Transverse colon (tissue), 4 donors: ENCODE data around the gene CDKAL1. TPM values are rescaled to one million over a fixed set of nuclear protein-coding genes. Genes with fewer than 3 reads are reported as not detected.

Experiments
- DNase-seq: peaks from one replicate; pipeline ENCODE4 v3.0.0-alpha.2; 2019
- H3K27ac ChIP-seq, 4 donors: fragments of 200-600 bp; sonication (generic); 2 replicates each; pipeline ENCODE4 v1.5.1; 2016 to 2018; ENCODE audit warnings: inconsistent platforms in 4 of 4
- H3K27me3 ChIP-seq: fragments of 200-600 bp; sonication (generic); 2 replicates; pipeline ENCODE4 v1.5.1; 2017; ENCODE audit warnings: inconsistent platforms
- H3K36me3 ChIP-seq, 4 donors: fragments of 200-600 bp; sonication (generic); 2 replicates each; pipeline ENCODE4 v1.5.1; 2017 to 2019; ENCODE audit warnings: inconsistent platforms in 4 of 4
- H3K4me1 ChIP-seq, 4 donors: fragments of 200-600 bp; sonication (generic); 2 replicates each; pipeline ENCODE4 v1.5.1; 2017 to 2020; ENCODE audit warnings: inconsistent platforms in 4 of 4
- H3K4me3 ChIP-seq, 4 donors: fragments of 200-600 bp; sonication (generic); 1 replicate in 1 of 4; 2 replicates in 3 of 4; pipeline versions ENCODE4 v1.5.1 to v1.6.1; 2017 to 2019; ENCODE audit warnings: inconsistent platforms in 4 of 4
- H3K9me3 ChIP-seq, 2 donors: fragments of 200-600 bp; sonication (generic); 2 replicates each; pipeline ENCODE4 v1.5.1; 2017 to 2019; ENCODE audit warnings: inconsistent platforms in 2 of 2
- EP300 ChIP-seq: sonication (generic); formaldehyde crosslinking; IDR thresholded peaks from one replicate; pipeline ENCODE4 v1.6.1; 2017; ENCODE audit warnings: antibody characterized with exemption, low read depth
- POLR2A ChIP-seq: fragments of 450-650 bp; IDR thresholded peaks from one replicate; pipeline ENCODE4 v1.6.1; 2016; ENCODE audit warnings: antibody characterized with exemption, mild to moderate bottlenecking, moderate library complexity
- POLR2AphosphoS5 ChIP-seq, 3 donors: sonication (generic); formaldehyde crosslinking; IDR thresholded peaks; one replicate each; pipeline ENCODE4 v1.6.1; 2016; ENCODE audit warnings: antibody characterized with exemption in 3 of 3
- WGBS, 2 donors: methylation state at CpG; one replicate each; pipeline ENCODE4 v1.1.5; 2018; ENCODE audit warnings: low coverage in 1 of 2; 5-methylcytosine and 5-hydroxymethylcytosine counted together
- in situ Hi-C, 4 donors: fragments of 200-750 bp; cut with MboI; loops; one replicate each; pipeline versions ENCODE4 v1.15.0 to v1.15.1; 2017; ENCODE audit warnings: low sequenced_read_pairs in 3 of 4, low pct_ligation_motif_present in 1 of 4, low pct_unique_long_range_greater_than_20kb in 1 of 4
- intact Hi-C: fragments of 100-400 bp; cut with DNase I; formaldehyde crosslinking; loops from one replicate; pipeline ENCODE4 v1.15.1; 2023; ENCODE audit warnings: low total_unique reads
- total RNA-seq, 4 donors: library from RNA; depleted of rRNA; stranded (reverse); fragments of >200 nt; gene quantifications; one replicate each; pipeline ENCODE4 v1.1.0, GENCODE V29; 2016
- TF ChIP-seq, protein P1 (sequence below), 5 experiments: fragments of 200-600 bp in 3 of 5; fragments of 450-650 bp in 2 of 5; sonication (generic) in 3 of 5; IDR thresholded peaks; 1 replicate in 2 of 5; 2 replicates in 3 of 5; pipeline ENCODE4 v1.5.1; 2016 to 2017; ENCODE audit warnings: antibody characterized with exemption in 5 of 5, inconsistent platforms in 3 of 5, mild to moderate bottlenecking in 2 of 5, moderate library complexity in 1 of 5

Gene CDKAL1
- total RNA-seq, 4 donors from 2014 or later, result 4.8 to 21.7 (median 12.5) TPM

DNA sequence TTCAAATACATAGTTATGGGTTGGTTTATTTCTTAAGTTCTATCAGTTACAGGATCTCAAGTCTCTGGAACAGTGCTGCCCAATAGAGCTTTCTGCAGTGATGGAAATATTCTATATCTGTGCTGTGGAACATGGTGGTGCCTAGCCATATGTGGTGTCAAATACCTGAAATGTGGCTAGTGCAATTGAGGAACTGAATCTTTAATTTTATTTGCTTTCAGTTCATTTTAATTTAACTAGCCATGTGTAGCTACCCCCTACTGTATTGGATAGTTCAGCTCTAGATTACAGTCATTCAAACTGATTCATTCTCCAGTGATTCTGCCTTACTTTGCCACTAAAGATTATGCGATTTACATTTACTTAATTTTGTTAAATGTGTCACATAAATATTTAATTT, 503.2 kb downstream of the CDKAL1 start:
- intact Hi-C loops, result no loop called here
- WGBS, 2 donors, result 85 to 100% methylated on average over 1 of the region's 1 CpG
- H3K36me3 ChIP-seq, result no peaks in the 10 kb centered on the region

DNA sequence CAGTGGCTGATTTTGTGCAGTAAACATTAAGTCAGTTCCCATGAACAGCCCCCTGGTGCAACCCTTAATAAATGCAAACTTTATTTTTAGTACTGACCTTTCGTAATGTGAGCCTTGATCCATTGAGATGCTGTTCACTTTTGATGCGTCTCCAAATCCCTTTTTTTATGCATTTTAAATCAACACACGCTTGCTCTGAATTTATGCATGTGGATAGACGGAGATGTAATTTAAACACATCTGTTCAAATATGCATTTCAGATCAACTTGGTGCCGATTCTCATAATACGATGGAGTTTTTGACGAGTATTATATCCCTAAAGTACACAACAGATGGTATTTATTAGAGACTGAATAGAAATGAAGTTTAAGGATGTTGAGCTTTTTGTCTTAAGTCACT, 505.7 kb downstream of the CDKAL1 start:
- H3K4me3 ChIP-seq, result no peak overlapping the region
- WGBS, 2 donors, result 88 to 91% methylated on average over 7 of the region's 7 CpGs
- H3K4me1 ChIP-seq, result no peaks in the 10 kb centered on the region
- intact Hi-C loops (no loop called here), in situ Hi-C loops (no loop called here)
- H3K27me3 ChIP-seq, result no peaks in the 10 kb centered on the region
- no peaks in the 10 kb centered on the region for H3K9me3 ChIP-seq
- H3K27ac ChIP-seq, result no peak overlapping the region
- no peak for DNase-seq
- TF ChIP-seq EP300 (no peak), POLR2AphosphoS5 (IDR thresholded peaks at IDR 0.05) (no peak), POLR2A (no peak)
- TF ChIP-seq, protein P1, sequence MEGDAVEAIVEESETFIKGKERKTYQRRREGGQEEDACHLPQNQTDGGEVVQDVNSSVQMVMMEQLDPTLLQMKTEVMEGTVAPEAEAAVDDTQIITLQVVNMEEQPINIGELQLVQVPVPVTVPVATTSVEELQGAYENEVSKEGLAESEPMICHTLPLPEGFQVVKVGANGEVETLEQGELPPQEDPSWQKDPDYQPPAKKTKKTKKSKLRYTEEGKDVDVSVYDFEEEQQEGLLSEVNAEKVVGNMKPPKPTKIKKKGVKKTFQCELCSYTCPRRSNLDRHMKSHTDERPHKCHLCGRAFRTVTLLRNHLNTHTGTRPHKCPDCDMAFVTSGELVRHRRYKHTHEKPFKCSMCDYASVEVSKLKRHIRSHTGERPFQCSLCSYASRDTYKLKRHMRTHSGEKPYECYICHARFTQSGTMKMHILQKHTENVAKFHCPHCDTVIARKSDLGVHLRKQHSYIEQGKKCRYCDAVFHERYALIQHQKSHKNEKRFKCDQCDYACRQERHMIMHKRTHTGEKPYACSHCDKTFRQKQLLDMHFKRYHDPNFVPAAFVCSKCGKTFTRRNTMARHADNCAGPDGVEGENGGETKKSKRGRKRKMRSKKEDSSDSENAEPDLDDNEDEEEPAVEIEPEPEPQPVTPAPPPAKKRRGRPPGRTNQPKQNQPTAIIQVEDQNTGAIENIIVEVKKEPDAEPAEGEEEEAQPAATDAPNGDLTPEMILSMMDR (IDR thresholded peaks at IDR 0.05), result no peak
- no peaks in the 10 kb centered on the region for H3K36me3 ChIP-seq

More for the DNA sequence above, 503.2 kb downstream of the CDKAL1 start:
- DNase-seq, result no peak
- Histone ChIP-seq H3K27me3 (no peaks in the 10 kb centered on the region), H3K27ac (no peak overlapping the region), H3K4me1 (no peaks in the 10 kb centered on the region), H3K9me3 (no peaks in the 10 kb centered on the region), H3K4me3 (no peak overlapping the region)
- no peak for TF ChIP-seq POLR2A
- TF ChIP-seq, protein P1 (IDR thresholded peaks at IDR 0.05), result no peak
- no peak for TF ChIP-seq POLR2AphosphoS5 (IDR thresholded peaks at IDR 0.05)
- no peak for TF ChIP-seq EP300
- in situ Hi-C loops, result no loop called here

- intact Hi-C loops, result no loop called here
- TF ChIP-seq, protein P1 (IDR thresholded peaks at IDR 0.05), result no peak
- TF ChIP-seq EP300 (no peak), POLR2AphosphoS5 (IDR thresholded peaks at IDR 0.05) (no peak), POLR2A (no peak)
- H3K9me3 ChIP-seq, result no peaks in the 10 kb centered on the region
- in situ Hi-C loops, result no loop called here
- DNase-seq, result no peak
- no peak overlapping the region for H3K4me3 ChIP-seq
- H3K27me3 ChIP-seq, result no peaks in the 10 kb centered on the region
- 62 to 82% methylated on average over 3 to 5 of the region's 5 CpGs for WGBS, 2 donors
- H3K36me3 ChIP-seq, result no peaks in the 10 kb centered on the region
- no peak overlapping the region for H3K27ac ChIP-seq
- H3K4me1 ChIP-seq, result no peaks in the 10 kb centered on the region
Observed at GRCh38 chr6:21045135-21045700, 511.0 kb downstream of the CDKAL1 start.

DNA sequence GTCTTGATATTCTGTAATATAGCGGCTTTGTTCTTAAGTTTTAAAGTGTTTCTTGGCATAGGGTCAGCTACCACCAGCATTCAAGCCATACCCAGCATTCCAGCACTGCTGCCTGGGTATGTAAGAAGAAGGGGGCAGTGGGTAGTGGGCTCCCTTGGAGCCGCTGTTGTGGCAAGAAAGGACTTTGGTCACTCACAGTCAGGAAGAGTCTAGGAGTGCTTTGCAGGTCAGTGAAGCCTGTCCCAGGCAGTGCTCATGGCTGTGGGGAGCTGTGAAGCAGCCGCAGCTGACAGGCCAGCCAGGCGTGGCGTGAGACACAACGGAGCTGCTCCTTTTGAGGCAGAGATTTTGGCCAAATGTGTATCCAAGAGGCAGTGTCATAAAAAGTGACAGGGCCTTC, 512.0 kb downstream of the CDKAL1 start:
- H3K4me1 ChIP-seq, result no peaks in the 10 kb centered on the region
- no peaks in the 10 kb centered on the region for H3K36me3 ChIP-seq
- H3K4me3 ChIP-seq, result no peak overlapping the region
- no peak overlapping the region for H3K27ac ChIP-seq
- no peak for DNase-seq
- intact Hi-C loops, result no loop called here
- 33 to 87% methylated on average over 1 to 6 of the region's 6 CpGs for WGBS, 2 donors
- TF ChIP-seq EP300 (no peak), POLR2A (no peak), POLR2AphosphoS5 (IDR thresholded peaks at IDR 0.05) (no peak)
- TF ChIP-seq, protein P1 (IDR thresholded peaks at IDR 0.05), result no peak
- in situ Hi-C loops, result no loop called here
- H3K27me3 ChIP-seq, result no peaks in the 10 kb centered on the region
- H3K9me3 ChIP-seq, result no peaks in the 10 kb centered on the region
